Tibial nerve (tissue), 4 donors: ENCODE results near the gene KCNA3. TPM values are rescaled to one million over a fixed set of nuclear protein-coding genes. Genes with fewer than 3 reads are reported as not detected.

Experiments
- DNase-seq, 2 donors: peaks; one replicate each; pipeline ENCODE4 v3.0.0-alpha.2; 2019; ENCODE audit warnings: low spot score in 2 of 2
- H3K27ac ChIP-seq, 4 donors: fragments of 200-600 bp; sonication (generic) in 3 of 4; one replicate each; pipeline ENCODE4 v1.5.1; 2017 to 2019; ENCODE audit warnings: mild to moderate bottlenecking in 1 of 4
- H3K27me3 ChIP-seq, 2 donors: fragments of 200-600 bp; sonication (generic) in 1 of 2; one replicate each; pipeline versions ENCODE4 v1.5.1 to v1.6.0; 2017 to 2019
- H3K36me3 ChIP-seq, 3 donors: fragments of 200-600 bp; sonication (generic); one replicate each; pipeline ENCODE4 v1.5.1; 2018 to 2019
- H3K4me1 ChIP-seq, 4 donors: fragments of 200-600 bp; sonication (generic) in 3 of 4; one replicate each; pipeline ENCODE4 v1.5.1; 2017 to 2019
- H3K4me3 ChIP-seq, 4 donors: fragments of 200-600 bp; sonication (generic) in 3 of 4; one replicate each; pipeline ENCODE4 v1.5.1; 2017 to 2019; ENCODE audit warnings: mild to moderate bottlenecking in 1 of 4, moderate library complexity in 1 of 4
- H3K9me3 ChIP-seq, 4 donors: fragments of 200-600 bp; sonication (generic) in 3 of 4; one replicate each; pipeline ENCODE4 v1.5.1; 2017 to 2019
- CTCF ChIP-seq, 5 experiments: fragments of 200-600 bp in 3 of 5; fragments of 450-650 bp in 2 of 5; sonication (generic) in 3 of 5; IDR thresholded peaks; one replicate each; pipeline ENCODE4 v1.5.1; 2016 to 2019; ENCODE audit warnings: antibody characterized with exemption in 5 of 5, mild to moderate bottlenecking in 3 of 5, moderate library complexity in 2 of 5
- EP300 ChIP-seq, 2 donors: sonication (generic); formaldehyde crosslinking; IDR thresholded peaks; one replicate each; pipeline ENCODE4 v1.6.1; 2017; ENCODE audit warnings: antibody characterized with exemption in 2 of 2, mild to moderate bottlenecking in 1 of 2
- POLR2A ChIP-seq, 2 donors: fragments of 450-650 bp; IDR thresholded peaks; one replicate each; pipeline ENCODE4 v1.6.1; 2017; ENCODE audit warnings: antibody characterized with exemption in 2 of 2, mild to moderate bottlenecking in 2 of 2, moderate library complexity in 2 of 2
- WGBS, 2 donors: methylation state at CpG; one replicate each; pipeline ENCODE4 v1.1.5; 2018; 5-methylcytosine and 5-hydroxymethylcytosine counted together
- total RNA-seq, 4 donors: library from RNA; depleted of rRNA; stranded (reverse); fragments of >200 nt; gene quantifications; one replicate each; pipeline ENCODE4 v1.1.0, GENCODE V29; 2016

Gene KCNA3
- 1 to 10 TPM in 2 of 4 donors, under 1 TPM in 2; 0.30 to 3.9 (median 1.2) TPM for total RNA-seq

- WGBS, 2 donors, result 1 to 3% methylated on average over 34 to 41 of the region's 97 CpGs
- H3K27ac ChIP-seq, result peak within 1 kb of the TSS in 2 of 4 donors; percentile 15 to 81
- H3K27me3 ChIP-seq, result peaks cover 0 to 77% of the 10 kb centered on the region in 2 donors
- H3K36me3 ChIP-seq, result no peaks in the 10 kb centered on the region
- peaks cover 0 to 11% (median 0%) of the 10 kb centered on the region in 4 donors for H3K9me3 ChIP-seq
- no peak for DNase-seq
- TF ChIP-seq POLR2A (IDR thresholded peaks at IDR 0.05) (no peak), CTCF (IDR thresholded peaks at IDR 0.05) (no peak)
- H3K4me1 ChIP-seq, result peaks cover 0 to 20% (median 0%) of the 10 kb centered on the region in 4 donors
- H3K4me3 ChIP-seq, result peak within 1 kb of the TSS; percentile 15 to 59 (median 53)
Measured at GRCh38 chr1:110674337-110675059, at the start of gene KCNA3. Gene KCNA3, minus strand, starts transcription at chr1:110674940. Its CDS starts 131 bp downstream, at chr1:110674809.

- WGBS, 2 donors, result 78 to 88% methylated on average over 5 of the region's 5 CpGs
- TF ChIP-seq POLR2A (IDR thresholded peaks at IDR 0.05) (no peak), EP300 (IDR thresholded peaks at IDR 0.05) (no peak), CTCF (IDR thresholded peaks at IDR 0.05) (no peak)
- no peak for DNase-seq
Measured at GRCh38 chr1:110722807-110723206, 48.1 kb upstream of the KCNA3 start.

GRCh38 chr1:110719908-110720307 is 45.2 kb upstream of the KCNA3 start:
- Histone ChIP-seq H3K36me3 (no peaks in the 10 kb centered on the region), H3K27ac (no peak overlapping the region), H3K9me3 (no peaks in the 10 kb centered on the region), H3K4me3 (no peak overlapping the region), H3K4me1 (no peaks in the 10 kb centered on the region), H3K27me3 (no peaks in the 10 kb centered on the region)
- TF ChIP-seq EP300 (IDR thresholded peaks at IDR 0.05) (no peak), CTCF (IDR thresholded peaks at IDR 0.05) (no peak), POLR2A (IDR thresholded peaks at IDR 0.05) (no peak)
- no peak for DNase-seq
- 61 to 68% methylated on average over 2 of the region's 2 CpGs for WGBS, 2 donors

More at GRCh38 chr1:110722807-110723206, 48.1 kb upstream of the KCNA3 start:
- Histone ChIP-seq H3K27ac (no peak overlapping the region), H3K36me3 (no peaks in the 10 kb centered on the region), H3K9me3 (no peaks in the 10 kb centered on the region), H3K27me3 (no peaks in the 10 kb centered on the region), H3K4me3 (no peak overlapping the region), H3K4me1 (peaks cover 0 to 12% (median 5%) of the 10 kb centered on the region in 4 donors)

GRCh38 chr1:110718452-110718851 is 43.7 kb upstream of the KCNA3 start:
- DNase-seq, result no peak
- H3K27ac ChIP-seq, result no peak overlapping the region

More at GRCh38 chr1:110718452-110718851, 43.7 kb upstream of the KCNA3 start:
- TF ChIP-seq EP300 (IDR thresholded peaks at IDR 0.05) (no peak), CTCF (IDR thresholded peaks at IDR 0.05) (no peak), POLR2A (IDR thresholded peaks at IDR 0.05) (no peak)
- H3K36me3 ChIP-seq, result no peaks in the 10 kb centered on the region
- H3K4me1 ChIP-seq, result no peaks in the 10 kb centered on the region
- H3K4me3 ChIP-seq, result no peak overlapping the region
- 78% methylated on average over 6 of the region's 6 CpGs for WGBS, 2 donors
- no peaks in the 10 kb centered on the region for H3K27me3 ChIP-seq
- H3K9me3 ChIP-seq, result no peaks in the 10 kb centered on the region
